Neuronal stem cell (in vitro differentiated cells): Measurements from ENCODE around the gene MSH3.
"Not testable (repeated sequence)": the region's sequence is repeated elsewhere in the genome, so short reads cannot be mapped to it uniquely, and the experiment has no call there.

Experiments
- DNase-seq: peaks from one replicate; pipeline ENCODE4 v3.0.0-alpha.2; 2013; ENCODE audit warnings: low spot score
- H2AFZ ChIP-seq: one replicate; pipeline ENCODE4 v1.6.1; 2013; ENCODE audit warnings: mild to moderate bottlenecking, low read length, inconsistent platforms
- H2AK5ac ChIP-seq: 2 replicates; pipeline ENCODE4 v1.6.1; 2013; ENCODE audit warnings: low read depth, mild to moderate bottlenecking, inconsistent platforms, low read length, moderate library complexity, mixed read lengths
- H2BK120ac ChIP-seq: 2 replicates; pipeline ENCODE4 v1.6.1; 2013; ENCODE audit warnings: low read depth, mild to moderate bottlenecking, inconsistent platforms, low read length, moderate library complexity, mixed read lengths
- H2BK12ac ChIP-seq: one replicate; pipeline ENCODE4 v1.6.1; 2013; ENCODE audit warnings: low read length, inconsistent platforms
- H2BK15ac ChIP-seq: 2 replicates; pipeline ENCODE4 v1.6.1; 2013; ENCODE audit warnings: mild to moderate bottlenecking, low read length, inconsistent platforms, mixed read lengths
- H2BK5ac ChIP-seq: one replicate; pipeline ENCODE4 v1.6.1; 2013; ENCODE audit warnings: inconsistent platforms, mild to moderate bottlenecking, low read length, moderate library complexity
- H3K14ac ChIP-seq: one replicate; pipeline ENCODE4 v1.6.1; 2013; ENCODE audit warnings: low read length, inconsistent platforms
- H3K18ac ChIP-seq: 2 replicates; pipeline ENCODE4 v1.6.1; 2013; ENCODE audit warnings: low read length, inconsistent platforms
- H3K23ac ChIP-seq: 2 replicates; pipeline ENCODE4 v1.6.1; 2013; ENCODE audit warnings: low read depth, mild to moderate bottlenecking, mixed read lengths, low read length, inconsistent platforms; ENCODE audit not compliant: poor library complexity
- H3K27ac ChIP-seq: replicated peaks from 3 replicates; pipeline ENCODE4 v1.5.1; 2013; ENCODE audit warnings: low read length, inconsistent platforms
- H3K27me3 ChIP-seq, 3 experiments: 2 replicates each; pipeline ENCODE4 v1.6.1; 2013; ENCODE audit warnings: low read length in 3 of 3, mild to moderate bottlenecking in 2 of 3, inconsistent platforms in 1 of 3, low read depth in 1 of 3, mixed read lengths in 1 of 3, moderate library complexity in 1 of 3; ENCODE audit not compliant: control insufficient read depth in 3 of 3, insufficient read depth in 3 of 3
- H3K36me3 ChIP-seq, 2 donors: replicated peaks in 1 of 2; 2 replicates each; pipeline ENCODE4 v1.6.1; 2013; ENCODE audit warnings: low read length in 2 of 2; ENCODE audit not compliant: control insufficient read depth in 2 of 2, insufficient read depth in 2 of 2
- H3K4ac ChIP-seq: 2 replicates; pipeline ENCODE4 v1.6.1; 2013; ENCODE audit warnings: inconsistent platforms, mild to moderate bottlenecking, low read length, moderate library complexity
- H3K4me1 ChIP-seq, 2 donors: 1 replicate in 1 of 2; 2 replicates in 1 of 2; pipeline ENCODE4 v1.6.1; 2013; ENCODE audit warnings: low read length in 2 of 2, low read depth in 1 of 2; ENCODE audit not compliant: control insufficient read depth in 2 of 2, insufficient read depth in 1 of 2
- H3K4me2 ChIP-seq: one replicate; pipeline ENCODE4 v1.6.1; 2013; ENCODE audit warnings: mild to moderate bottlenecking, low read length, inconsistent platforms; ENCODE audit not compliant: insufficient read depth, poor library complexity, severe bottlenecking
- H3K4me3 ChIP-seq, 2 donors: 2 replicates each; pipeline ENCODE4 v1.5.1; 2013; ENCODE audit warnings: low read length in 2 of 2, mild to moderate bottlenecking in 2 of 2, inconsistent platforms in 1 of 2, moderate library complexity in 1 of 2
- H3K79me1 ChIP-seq: one replicate; pipeline ENCODE4 v1.6.1; 2013; ENCODE audit warnings: low read depth, mild to moderate bottlenecking, inconsistent platforms, low read length, moderate library complexity
- H3K9ac ChIP-seq: one replicate; pipeline ENCODE4 v1.6.1; 2013; ENCODE audit warnings: mild to moderate bottlenecking, low read depth, low read length, inconsistent platforms; ENCODE audit not compliant: poor library complexity
- H3K9me3 ChIP-seq, 2 donors: replicated peaks in 1 of 2; 2 replicates each; pipeline versions ENCODE3 to v1.6.1; 2013; ENCODE audit warnings: low read length in 2 of 2, mild to moderate bottlenecking in 2 of 2, inconsistent platforms in 1 of 2, low read depth in 1 of 2, mixed read lengths in 1 of 2, moderate library complexity in 1 of 2; ENCODE audit not compliant: control insufficient read depth in 2 of 2, insufficient read depth in 1 of 2
- H4K8ac ChIP-seq: one replicate; pipeline ENCODE4 v1.6.1; 2013; ENCODE audit warnings: low read depth, mild to moderate bottlenecking, inconsistent platforms, low read length, moderate library complexity
- H4K91ac ChIP-seq: one replicate; pipeline ENCODE4 v1.6.1; 2013; ENCODE audit warnings: low read length, low read depth, mild to moderate bottlenecking, inconsistent platforms; ENCODE audit not compliant: poor library complexity
- WGBS, 2 donors: extraction: QIAGEN DNeasy Blood & Tissue Kit; methylation state at CpG; one replicate each; pipeline ENCODE4 v1.1.7; 2013; ENCODE audit warnings: missing lambda C conversion rate in 2 of 2, mixed read lengths in 1 of 2; ENCODE audit not compliant: insufficient read length in 2 of 2, insufficient replicate concordance in 1 of 2; ENCODE audit errors: extremely low coverage in 2 of 2; 5-methylcytosine and 5-hydroxymethylcytosine counted together

The MSH3 gene

GRCh38 chr5:80877592-80877991 is 223.1 kb downstream of the MSH3 start:
- no peak overlapping the region for H2BK120ac ChIP-seq
- H3K14ac ChIP-seq: no peak overlapping the region
- DNase-seq: no peak
- no peaks in the 10 kb centered on the region for H3K27me3 ChIP-seq
- no CpG with 5 or more reads among the region's 3 CpGs for WGBS, 2 donors
- H3K36me3 ChIP-seq: peaks cover 5 to 44% of the 10 kb centered on the region in 2 donors
- H3K27ac ChIP-seq: no peak overlapping the region
- H2AFZ ChIP-seq: no peak overlapping the region
- H3K4me1 ChIP-seq: peaks cover 0 to 2% of the 10 kb centered on the region in 2 donors
- no peak overlapping the region for H3K18ac ChIP-seq
- H3K4me2 ChIP-seq: no peak overlapping the region
- H4K8ac ChIP-seq: peak overlapping the region; percentile 94
- H2AK5ac ChIP-seq: no peak overlapping the region
- H3K4me3 ChIP-seq: no peak overlapping the region
- H3K23ac ChIP-seq: no peak overlapping the region
- no peaks in the 10 kb centered on the region for H3K9me3 ChIP-seq
- no peak overlapping the region for H3K4ac ChIP-seq
- no peaks in the 10 kb centered on the region for H3K79me1 ChIP-seq
- H3K9ac ChIP-seq: no peak overlapping the region
- H4K91ac ChIP-seq: no peak overlapping the region
- H2BK12ac ChIP-seq: no peak overlapping the region
- H2BK15ac ChIP-seq: no peak overlapping the region
- no peak overlapping the region for H2BK5ac ChIP-seq

GRCh38 chr5:80881726-80882125 is 227.3 kb downstream of the MSH3 start:
- Histone ChIP-seq H3K4ac (no peak overlapping the region), H3K36me3 (peaks cover 4 to 14% of the 10 kb centered on the region in 2 donors), H4K8ac (no peak overlapping the region), H3K27ac (no peak overlapping the region), H2AFZ (no peak overlapping the region), H3K27me3 (no peaks in the 10 kb centered on the region), H3K9ac (no peak overlapping the region), H3K18ac (no peak overlapping the region), H4K91ac (no peak overlapping the region), H2BK5ac (no peak overlapping the region), H2BK12ac (no peak overlapping the region), H3K4me1 (peaks cover 0 to 2% of the 10 kb centered on the region in 2 donors), H3K4me2 (no peak overlapping the region), H2BK15ac (no peak overlapping the region), H3K4me3 (no peak overlapping the region), H3K79me1 (no peaks in the 10 kb centered on the region), H3K9me3 (no peaks in the 10 kb centered on the region), H3K23ac (no peak overlapping the region), H3K14ac (no peak overlapping the region), H2AK5ac (no peak overlapping the region), H2BK120ac (no peak overlapping the region)
- no peak for DNase-seq
- no CpG with 5 or more reads among the region's 4 CpGs for WGBS, 2 donors

GRCh38 chr5:80883390-80883789 is 228.9 kb downstream of the MSH3 start:
- H3K4ac ChIP-seq, H3K4me3 ChIP-seq, H3K27me3 ChIP-seq, H3K36me3 ChIP-seq, H4K8ac ChIP-seq, H3K4me1 ChIP-seq, DNase-seq, H3K4me2 ChIP-seq, H3K14ac ChIP-seq, H3K9me3 ChIP-seq, H2BK12ac ChIP-seq, H2BK15ac ChIP-seq, H3K27ac ChIP-seq, H3K23ac ChIP-seq, H3K9ac ChIP-seq, H2BK5ac ChIP-seq, H2AFZ ChIP-seq, H3K79me1 ChIP-seq, H3K18ac ChIP-seq, H2BK120ac ChIP-seq, H2AK5ac ChIP-seq, H4K91ac ChIP-seq: not testable (repeated sequence)
- no CpG with 5 or more reads among the region's 3 CpGs for WGBS, 2 donors

- no peak overlapping the region for H2BK5ac ChIP-seq
- H4K91ac ChIP-seq: no peak overlapping the region
- H3K27ac ChIP-seq: no peak overlapping the region
- H3K23ac ChIP-seq: no peak overlapping the region
- WGBS, 2 donors: no CpG with 5 or more reads among the region's 3 CpGs
- H3K9ac ChIP-seq: no peak overlapping the region
- H3K36me3 ChIP-seq: no peaks in the 10 kb centered on the region
- H2AK5ac ChIP-seq: no peak overlapping the region
- H3K27me3 ChIP-seq: no peaks in the 10 kb centered on the region
- no peak overlapping the region for H3K4ac ChIP-seq
- H3K14ac ChIP-seq: no peak overlapping the region
- no peak overlapping the region for H2BK15ac ChIP-seq
- no peak overlapping the region for H3K18ac ChIP-seq
- no peak overlapping the region for H3K4me2 ChIP-seq
- peaks cover 0 to 2% of the 10 kb centered on the region in 2 donors for H3K4me1 ChIP-seq
- DNase-seq: no peak
- no peaks in the 10 kb centered on the region for H3K79me1 ChIP-seq
- no peak overlapping the region for H3K4me3 ChIP-seq
- H2BK12ac ChIP-seq: no peak overlapping the region
- H2BK120ac ChIP-seq: no peak overlapping the region
- no peaks in the 10 kb centered on the region for H3K9me3 ChIP-seq
- H4K8ac ChIP-seq: no peak overlapping the region
- H2AFZ ChIP-seq: no peak overlapping the region
Observed at GRCh38 chr5:80884086-80884813, 229.8 kb downstream of the MSH3 start.
